ENCODE results near the gene MYRFL. TPM values are rescaled to one million over a fixed set of nuclear protein-coding genes. Genes with fewer than 3 reads are reported as not detected.

Gene MYRFL
- total and polyA plus RNA-seq, 2 of the 8 experiments (the other 6 are each of a cell fraction or from before 2014, with no cell fraction given): 1.1 to 2.0 TPM

DNA sequence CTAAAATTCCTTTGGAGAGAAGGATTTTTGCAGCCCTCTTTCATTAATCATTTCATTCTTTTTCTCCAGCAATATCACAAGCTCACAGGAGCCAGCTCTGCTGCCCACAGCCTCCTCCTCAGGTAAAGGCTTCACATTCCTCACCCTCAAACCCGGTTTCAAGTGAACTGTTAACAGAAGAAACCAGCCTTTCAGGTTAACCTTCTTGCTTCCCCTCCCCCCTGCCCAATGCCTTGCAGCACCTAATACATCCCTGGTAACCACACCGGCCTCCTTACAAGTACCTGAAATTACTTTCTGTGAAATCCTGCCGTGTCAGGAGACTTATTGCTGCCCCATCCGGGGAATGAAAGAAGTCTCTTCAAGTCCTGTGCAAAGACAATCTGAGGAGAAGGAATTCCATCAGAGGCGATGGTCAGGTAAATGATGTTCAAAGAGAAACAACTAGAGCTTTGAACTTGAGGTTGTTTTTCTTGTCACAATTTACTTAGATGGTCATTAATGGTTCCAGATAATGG lies 111.2 kb downstream of the MYRFL start (continued):
- TF ChIP-seq POLR2AphosphoS5 (IDR thresholded peaks at IDR 0.05; ENCODE audit: low read depth, low read length): no peak
- TF ChIP-seq GTF2F1 (IDR thresholded peaks at IDR 0.05; ENCODE audit: borderline replicate concordance, low read depth, low read length): no peak
- TF ChIP-seq ASH2L (IDR thresholded peaks at IDR 0.05; ENCODE audit: low read length): peak; percentile 100
- no peak for TF ChIP-seq NRF1 (IDR thresholded peaks at IDR 0.05; ENCODE audit: low read depth, low read length)
- TF ChIP-seq, protein P1, sequence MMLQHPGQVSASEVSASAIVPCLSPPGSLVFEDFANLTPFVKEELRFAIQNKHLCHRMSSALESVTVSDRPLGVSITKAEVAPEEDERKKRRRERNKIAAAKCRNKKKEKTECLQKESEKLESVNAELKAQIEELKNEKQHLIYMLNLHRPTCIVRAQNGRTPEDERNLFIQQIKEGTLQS (IDR thresholded peaks at IDR 0.05; ENCODE audit: insufficient read depth, low read depth, low read length): no peak
- peak; percentile 43; the same call in 1 of the 2 replicates for TF ChIP-seq CHD2 (IDR thresholded peaks at IDR 0.05; ENCODE audit: low read length)
- no peak for TF ChIP-seq CEBPB (IDR thresholded peaks at IDR 0.05; ENCODE audit: low read depth, low read length)
- peak; percentile 20; the same call in 1 of the 2 replicates for TF ChIP-seq TBP (IDR thresholded peaks at IDR 0.05; ENCODE audit: low read depth, low read length)
- TF ChIP-seq RFX5 (IDR thresholded peaks at IDR 0.05; ENCODE audit: borderline replicate concordance, low read depth, low read length): no peak
- TF ChIP-seq BRCA1 (IDR thresholded peaks at IDR 0.05; ENCODE audit: low read depth, low read length): no peak
- no peak for TF ChIP-seq SIN3A (conservative IDR thresholded peaks at IDR 0.05 in 1 of 2, IDR thresholded peaks at IDR 0.05 in 1 of 2; ENCODE audit: low read depth in 1 of 2, low read length in 2 of 2)
- no peak for TF ChIP-seq TAF7 (optimal IDR thresholded peaks at IDR 0.05; ENCODE audit: borderline replicate concordance, low read depth, low read length)
- TF ChIP-seq RAD21 (IDR thresholded peaks at IDR 0.05 in 1 of 2, conservative IDR thresholded peaks at IDR 0.05 in 1 of 2; ENCODE audit: low read depth in 2 of 2, low read length in 2 of 2): peak; percentile 20 to 35; a peak in 2 of 4 replicates
- no peak for TF ChIP-seq POU5F1 (IDR thresholded peaks at IDR 0.05; ENCODE audit: low read depth, low read length)
- TF ChIP-seq SAP30 (IDR thresholded peaks at IDR 0.05; ENCODE audit: insufficient read depth, insufficient replicate concordance, low read length): no peak
- no peak for TF ChIP-seq CBX5 (IDR thresholded peaks at IDR 0.05; ENCODE audit: low read depth, low read length)
- TF ChIP-seq EP300 (IDR thresholded peaks at IDR 0.05; ENCODE audit: borderline replicate concordance in 1 of 2, low read depth in 2 of 2, low read length in 2 of 2): peak in 1 of 2 experiments; percentile 83; a peak in 1 of 3 replicates
- peak in 1 of 2 experiments; percentile 18 for TF ChIP-seq BCL11A (IDR thresholded peaks at IDR 0.05; ENCODE audit: low read depth in 2 of 2, low read length in 2 of 2)
- no peak for TF ChIP-seq ZNF274 (IDR thresholded peaks at IDR 0.05; ENCODE audit: borderline replicate concordance, extremely low read depth, low read length)
- TF ChIP-seq SP4 (IDR thresholded peaks at IDR 0.05; ENCODE audit: low read length): no peak
- peak; percentile 100 for TF ChIP-seq RBBP5 (IDR thresholded peaks at IDR 0.05; ENCODE audit: borderline replicate concordance, low read depth, low read length)
- no peak for TF ChIP-seq YY1 (IDR thresholded peaks at IDR 0.05; ENCODE audit: low read depth, low read length)
